COR-L47 (cell line): ENCODE results near the gene FARS2.
"Not testable (repeated sequence)": the region's sequence is repeated elsewhere in the genome, so short reads cannot be mapped to it uniquely, and the experiment has no call there.

ENCODE experiments used
- DNase-seq: peaks from one replicate; lab custom pipeline; 2025; lab: John Stamatoyannopoulos, UW

Gene FARS2

DNA sequence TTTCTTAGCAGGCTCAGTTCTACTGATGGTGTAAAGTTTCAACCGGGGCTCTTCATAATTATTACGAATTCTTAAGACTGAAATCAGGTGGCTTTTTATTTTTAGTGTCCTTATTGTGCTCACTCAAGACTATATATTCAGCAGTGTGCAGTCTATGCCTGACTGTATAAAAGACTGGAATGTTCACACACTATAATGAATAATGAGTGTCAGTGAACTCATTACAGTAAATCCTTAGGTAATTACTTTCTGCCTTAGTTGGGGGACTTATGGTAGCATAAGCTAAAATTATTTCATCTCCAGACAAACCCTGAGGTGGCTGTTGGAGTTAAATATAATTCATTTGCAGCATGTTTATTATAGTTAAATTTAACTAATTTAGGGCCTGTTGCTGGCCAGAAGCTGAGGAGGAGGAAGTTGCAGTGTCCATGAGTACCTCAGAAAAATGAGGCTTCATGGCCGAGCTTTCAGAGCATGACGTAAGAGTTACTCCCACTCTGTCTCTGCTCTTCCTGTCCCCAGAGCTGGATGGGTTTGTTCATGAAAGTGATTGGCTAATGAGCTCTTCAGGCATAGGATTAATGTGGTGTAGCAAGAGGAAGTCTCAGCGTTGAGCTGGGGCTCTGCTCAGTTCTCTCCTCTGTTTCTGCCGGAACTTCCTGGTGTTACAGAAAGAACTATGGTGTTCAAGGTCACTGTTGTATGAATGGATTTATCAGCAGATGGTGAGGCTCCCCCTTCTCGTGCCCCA, 409.7 kb downstream of the FARS2 start:
- DNase-seq: no peak

DNA sequence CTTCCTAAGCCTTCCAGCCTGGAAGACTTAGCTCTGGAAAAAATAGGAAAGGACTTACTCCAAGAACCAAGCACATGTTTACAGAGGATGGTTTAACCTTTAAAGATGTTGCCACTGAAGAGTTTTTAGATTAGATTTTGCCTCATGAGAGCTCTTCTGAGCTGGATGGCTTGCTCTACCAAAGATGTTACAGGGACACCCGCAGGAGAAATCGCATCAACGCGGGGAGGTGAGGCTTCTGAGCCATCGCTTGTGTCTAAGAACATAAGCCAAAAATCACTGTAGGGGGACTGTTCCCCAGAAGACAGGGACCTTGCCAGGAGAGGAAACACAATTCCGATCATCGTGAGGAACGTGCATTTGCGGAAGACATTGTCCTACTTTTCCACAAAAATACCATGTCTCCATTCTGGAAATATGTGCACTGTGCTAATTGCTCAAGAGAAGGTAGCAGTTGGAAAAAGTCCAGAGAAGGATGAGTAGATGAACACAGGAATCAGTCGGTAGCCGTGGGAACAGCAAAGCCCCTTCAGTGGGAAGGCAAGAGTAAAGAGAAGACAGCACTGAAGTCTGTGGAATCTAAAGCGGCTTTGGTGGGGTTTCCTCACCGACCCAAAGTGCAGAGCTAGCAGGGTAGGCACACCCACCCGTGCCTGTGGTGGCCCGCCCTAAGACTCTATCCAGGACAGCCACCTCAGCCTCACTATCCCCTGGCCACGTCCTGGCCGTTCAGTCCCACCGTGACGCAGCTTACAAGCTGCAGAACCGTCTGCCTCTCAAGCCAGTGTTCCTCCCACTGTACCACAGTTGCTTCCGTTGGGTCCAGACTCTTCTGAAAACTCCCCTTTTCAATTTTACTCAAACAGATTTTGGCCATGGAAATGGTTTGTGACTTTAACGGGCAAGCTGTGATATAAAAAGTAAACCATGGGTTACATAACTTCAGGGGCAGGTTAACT, 410.6 kb downstream of the FARS2 start:
- DNase-seq: no peak

DNA sequence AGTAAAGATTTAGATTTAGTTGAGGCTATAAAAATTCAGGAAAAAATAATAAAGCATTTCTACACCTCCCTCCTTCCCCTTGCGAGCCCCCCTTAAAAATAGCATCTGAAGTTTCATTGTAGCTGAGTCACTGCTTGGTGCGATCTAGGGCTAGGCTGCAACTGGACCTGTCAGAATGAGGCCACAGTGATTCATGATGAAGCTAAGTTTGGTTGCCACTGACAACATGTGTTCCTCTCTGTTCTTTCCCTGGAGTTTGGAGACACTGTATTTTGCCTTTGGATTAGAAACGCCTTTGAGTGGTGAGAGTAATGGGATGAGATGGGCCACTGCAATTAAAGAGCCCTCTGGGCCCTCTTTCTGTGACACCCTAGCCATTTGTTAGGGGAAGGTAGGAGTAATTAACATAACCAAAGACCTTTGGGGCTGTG, 411.3 kb downstream of the FARS2 start:
- DNase-seq: no peak

DNA sequence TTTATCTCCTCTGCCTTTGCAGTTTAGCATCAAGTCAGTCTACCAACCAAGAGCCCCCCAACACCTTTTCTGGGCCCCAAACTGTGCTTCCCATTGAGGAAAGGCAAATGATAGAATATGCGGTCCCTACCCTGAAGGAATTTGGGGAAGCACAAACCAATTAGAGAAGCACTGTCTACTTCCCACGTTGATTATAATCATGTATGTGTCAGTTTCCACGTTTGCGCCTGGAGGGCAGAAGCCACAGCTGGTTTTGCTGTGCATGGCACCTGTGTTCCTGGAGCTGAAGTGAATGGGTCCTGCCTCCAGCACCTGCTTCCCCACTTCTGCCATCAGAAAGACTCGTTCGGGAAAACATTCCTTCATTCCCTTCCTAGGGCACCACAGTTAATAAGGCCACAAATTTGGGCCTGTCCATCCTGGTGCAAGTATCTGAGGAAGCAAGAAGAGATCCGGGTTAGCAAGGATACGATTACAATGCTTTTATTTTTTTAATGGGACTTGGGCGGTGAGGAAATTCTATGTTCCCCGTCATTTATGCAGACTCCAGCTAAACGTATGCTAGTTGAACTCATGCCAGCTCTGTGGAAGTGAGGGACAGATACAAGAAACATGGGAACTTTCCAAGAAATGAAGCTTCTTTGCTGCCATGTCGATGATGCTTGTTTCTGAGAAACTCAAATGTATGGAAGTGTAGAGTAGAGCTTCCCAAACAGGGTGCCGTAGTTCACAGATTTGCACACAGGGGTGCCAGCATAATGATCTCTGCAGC, 411.9 kb downstream of the FARS2 start:
- DNase-seq: no peak

DNA sequence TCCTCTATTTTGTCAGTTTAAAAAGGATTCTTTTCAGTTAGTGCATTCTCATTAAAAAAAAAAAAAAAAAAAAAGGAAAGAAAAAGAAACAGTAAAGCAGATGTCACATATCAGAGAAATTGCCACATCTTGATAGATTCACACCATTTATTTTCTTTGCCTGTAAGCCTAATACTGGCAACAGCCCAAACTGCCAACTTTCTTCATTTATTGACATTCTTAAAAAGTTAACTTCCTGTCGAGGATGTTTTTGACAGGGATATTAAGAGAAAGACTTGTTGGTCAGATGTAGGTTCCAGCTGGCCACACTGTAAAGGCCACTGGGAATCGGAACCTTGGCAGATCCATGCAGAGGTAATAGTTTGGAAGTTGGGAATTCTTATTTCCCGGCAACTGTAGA, 412.8 kb downstream of the FARS2 start:
- DNase-seq: no peak

DNA sequence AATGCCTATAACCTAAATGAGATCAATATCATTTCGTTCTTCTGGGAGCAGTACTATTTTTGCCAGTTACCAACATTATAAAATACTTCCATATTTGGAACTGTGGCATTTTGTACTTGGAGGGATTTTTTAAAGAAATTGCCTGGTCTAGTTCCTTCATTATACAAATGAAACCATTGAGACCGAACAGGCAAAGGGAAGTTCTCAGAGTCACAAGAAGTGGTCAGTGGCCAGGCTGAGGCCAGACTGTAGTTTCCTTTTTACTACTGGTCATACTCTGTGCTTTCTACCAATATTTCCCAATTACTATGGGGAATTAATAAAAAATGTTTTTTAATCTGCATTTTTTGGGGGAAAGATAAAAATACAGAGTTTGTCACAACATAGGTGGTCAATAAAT, 413.4 kb downstream of the FARS2 start:
- no peak for DNase-seq

DNA sequence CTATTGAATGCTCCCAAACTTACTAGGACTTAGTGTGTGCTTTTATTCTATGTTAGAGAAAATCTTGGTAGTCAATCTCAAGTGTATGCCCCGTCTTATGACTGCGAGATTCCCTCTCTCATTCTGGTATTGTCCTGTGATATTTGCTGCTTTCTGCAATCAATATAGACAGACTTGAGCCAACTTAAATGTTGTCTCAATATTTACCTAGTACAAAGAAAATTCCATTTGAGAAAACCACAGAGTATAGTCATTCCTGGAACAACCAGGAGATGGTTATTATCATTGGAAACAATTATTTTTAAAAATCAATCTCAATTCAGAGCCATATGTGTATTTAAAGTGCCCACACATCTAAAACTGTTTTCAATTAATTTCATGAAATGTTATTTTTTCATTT, 415.4 kb downstream of the FARS2 start:
- no peak for DNase-seq

DNA sequence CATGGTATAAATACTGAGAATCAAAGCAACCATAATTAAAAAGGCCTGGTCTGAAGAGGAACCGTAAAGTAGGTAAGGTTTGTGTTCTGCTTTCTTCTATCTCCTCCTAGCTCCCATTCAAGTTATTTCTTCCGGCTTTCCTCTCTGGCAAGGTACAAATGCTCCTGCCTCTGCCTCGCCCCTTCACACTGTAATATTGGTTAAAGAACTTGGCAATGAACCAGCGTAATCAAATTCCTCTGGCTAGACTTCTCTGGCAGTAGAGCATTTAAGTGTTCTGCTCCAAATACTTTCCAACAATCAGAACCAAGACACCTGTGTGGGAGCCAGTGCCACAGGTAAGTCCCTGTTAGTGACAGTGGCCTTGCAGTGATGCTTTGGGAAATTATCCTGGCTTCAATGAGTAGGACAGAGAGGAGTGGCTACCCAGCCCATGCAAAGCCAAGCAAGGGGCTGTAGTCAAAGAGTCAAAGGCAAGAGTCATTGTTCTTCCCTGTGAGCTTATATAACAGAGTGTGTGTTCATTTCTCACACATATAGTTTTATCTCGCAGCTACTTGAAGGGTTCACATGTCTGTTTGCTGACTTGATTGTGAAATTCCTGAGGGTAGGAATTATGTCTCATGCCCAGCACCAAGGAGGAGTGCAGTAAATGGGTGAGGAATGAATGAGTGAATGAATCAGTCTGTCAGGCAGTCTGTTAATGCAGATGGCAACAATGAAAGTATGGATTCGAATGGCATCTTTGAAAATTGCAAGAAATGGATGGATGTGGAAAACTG, 416.1 kb downstream of the FARS2 start:
- DNase-seq: no peak

DNA sequence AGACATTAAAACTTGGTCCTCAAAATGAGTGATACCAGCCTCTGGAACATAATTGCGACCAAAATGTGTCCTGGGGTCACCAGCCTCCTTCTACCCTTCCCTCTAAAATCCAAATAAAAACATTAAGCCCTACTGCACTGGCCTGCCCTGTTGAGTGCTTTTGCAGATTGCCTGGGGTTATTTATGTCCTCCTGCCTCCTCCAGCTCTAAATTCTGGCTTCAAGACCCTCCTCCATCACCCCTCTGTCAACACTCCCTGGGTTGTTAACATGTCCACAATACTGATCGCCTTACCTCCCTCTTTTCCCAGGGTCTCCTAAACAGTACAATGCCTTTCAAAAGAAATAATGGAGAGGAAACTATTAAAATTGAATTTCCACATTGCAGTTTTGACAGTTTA, 418.0 kb downstream of the FARS2 start:
- no peak for DNase-seq

DNA sequence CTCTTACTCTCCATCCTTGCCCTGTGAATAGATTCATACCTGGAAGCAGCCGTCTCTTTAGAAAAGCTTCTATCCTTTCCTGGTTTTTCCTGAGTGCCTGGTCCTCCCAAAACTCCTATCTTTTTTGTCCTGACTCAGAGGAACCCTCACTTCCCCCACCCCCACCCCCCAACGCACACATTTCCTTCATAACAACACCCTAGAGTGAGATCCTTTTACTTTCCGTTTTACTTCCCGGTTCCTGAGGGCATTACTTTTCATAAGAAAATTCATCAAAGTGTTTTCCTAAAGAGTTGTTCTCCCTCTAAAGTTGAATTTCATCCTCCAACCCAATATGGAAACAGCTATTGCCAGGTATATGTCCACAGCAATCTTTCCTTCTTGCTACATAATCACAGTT, 418.4 kb downstream of the FARS2 start:
- DNase-seq: no peak

DNA sequence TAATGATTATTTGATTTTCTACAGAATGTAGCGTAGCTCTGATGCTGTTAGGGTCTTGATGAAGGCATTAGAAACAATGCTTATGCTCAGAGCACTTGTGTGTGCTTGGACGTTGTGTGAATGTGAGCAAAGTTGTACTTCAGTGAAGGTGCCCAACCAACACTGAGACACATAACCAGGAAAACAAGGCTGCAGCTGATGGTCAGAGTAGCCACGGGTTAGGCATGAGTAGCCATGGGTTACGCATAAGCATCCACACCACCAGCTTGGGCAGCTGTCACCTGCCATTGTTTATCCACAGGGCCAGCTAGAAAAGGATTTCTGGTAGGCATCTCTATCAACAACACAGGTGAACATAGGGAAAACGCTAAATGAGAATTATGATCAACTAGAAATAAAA, 418.8 kb downstream of the FARS2 start:
- DNase-seq: no peak

DNA sequence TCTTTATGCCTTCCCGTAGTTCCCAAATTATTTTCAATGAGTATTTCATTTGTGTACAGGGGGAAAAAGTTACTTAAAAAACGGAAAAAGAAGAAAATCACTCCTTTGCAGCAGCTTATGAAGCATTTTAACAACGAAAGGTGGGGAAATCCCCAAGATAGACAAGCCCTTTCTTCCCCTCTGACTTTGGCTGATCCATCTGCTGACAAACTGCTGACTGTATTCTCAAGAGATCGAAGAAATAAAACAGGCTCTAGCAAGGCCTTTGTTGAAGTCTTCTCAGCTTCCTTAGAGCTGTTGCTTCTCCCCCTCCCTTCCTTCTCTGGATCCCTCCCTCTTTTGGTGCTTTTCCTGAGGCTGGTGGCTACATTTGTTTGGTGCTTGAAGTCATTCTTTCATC, 420.2 kb downstream of the FARS2 start:
- no peak for DNase-seq

DNA sequence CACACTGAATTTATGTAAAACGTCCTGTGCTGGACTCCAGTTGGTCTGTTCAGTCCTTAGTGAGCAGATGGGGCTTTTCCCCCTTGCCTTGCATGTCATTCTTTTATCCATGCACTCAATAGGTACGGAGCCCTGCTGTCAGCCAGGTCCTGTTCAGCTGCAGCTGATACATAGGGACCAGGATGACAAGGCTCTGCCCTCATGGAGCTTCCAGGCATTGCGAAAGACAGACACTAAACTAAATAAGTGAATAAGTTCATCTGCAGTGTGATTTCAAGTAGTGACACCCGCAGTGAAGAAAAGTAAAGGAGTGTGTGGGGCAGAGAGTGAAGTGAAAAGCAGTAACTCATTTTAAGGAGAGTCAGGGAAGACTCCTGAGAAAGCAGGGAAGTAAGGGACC, 421.2 kb downstream of the FARS2 start:
- DNase-seq: no peak

DNA sequence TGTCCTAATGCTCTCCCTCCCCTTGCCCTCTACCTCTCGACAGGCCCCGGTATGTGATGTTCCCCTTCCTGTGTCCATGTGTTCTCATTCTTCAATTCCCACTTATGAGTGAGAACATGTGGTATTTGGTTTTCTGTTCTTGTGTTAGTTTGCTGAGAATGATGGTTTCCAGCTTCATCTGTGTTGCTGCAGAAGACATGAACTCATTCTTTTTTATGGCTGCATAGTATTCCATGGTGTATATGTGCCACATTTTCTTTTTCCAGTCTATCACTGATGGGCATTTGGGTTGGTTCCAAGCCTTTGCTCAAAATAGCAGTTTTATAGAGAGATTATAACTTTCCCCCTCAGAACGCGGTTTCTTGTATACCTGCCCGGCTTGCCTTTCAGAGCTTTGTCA, 422.4 kb downstream of the FARS2 start:
- not testable (repeated sequence) for DNase-seq

DNA sequence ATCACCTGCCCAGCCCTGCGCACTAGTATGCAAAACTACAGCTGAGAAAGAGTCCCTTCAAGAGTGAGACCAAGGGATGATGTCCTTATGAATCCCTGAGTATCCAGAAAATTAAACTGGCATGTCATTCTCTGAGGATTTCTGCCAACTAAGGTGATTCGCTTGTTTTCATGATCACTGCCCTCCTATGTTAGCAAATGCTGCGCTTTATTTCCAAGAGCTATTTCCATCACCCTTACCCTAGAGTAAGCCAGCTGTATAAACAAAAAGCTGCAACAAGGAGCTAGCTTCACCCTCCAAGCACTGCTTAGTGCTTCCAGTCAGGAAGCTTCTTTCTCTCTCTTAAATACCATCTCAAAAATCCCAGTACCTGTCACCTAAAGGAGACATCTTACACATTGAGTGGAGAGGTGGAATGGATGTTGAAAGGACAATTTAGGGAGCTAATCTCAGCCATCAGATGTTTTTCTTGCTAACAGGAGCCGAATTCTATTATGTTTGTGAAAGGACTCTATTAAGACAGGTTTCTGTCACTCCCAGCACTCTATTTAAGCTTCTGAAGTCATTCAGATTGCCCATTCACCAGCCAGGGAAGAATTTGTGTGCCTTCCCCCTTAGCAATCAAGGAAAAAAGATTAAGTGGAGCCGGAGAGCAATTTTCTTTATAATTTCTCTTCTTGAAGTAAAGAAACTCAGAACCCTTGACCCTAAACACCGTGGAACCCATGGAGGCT, 423.2 kb downstream of the FARS2 start:
- DNase-seq: no peak

DNA sequence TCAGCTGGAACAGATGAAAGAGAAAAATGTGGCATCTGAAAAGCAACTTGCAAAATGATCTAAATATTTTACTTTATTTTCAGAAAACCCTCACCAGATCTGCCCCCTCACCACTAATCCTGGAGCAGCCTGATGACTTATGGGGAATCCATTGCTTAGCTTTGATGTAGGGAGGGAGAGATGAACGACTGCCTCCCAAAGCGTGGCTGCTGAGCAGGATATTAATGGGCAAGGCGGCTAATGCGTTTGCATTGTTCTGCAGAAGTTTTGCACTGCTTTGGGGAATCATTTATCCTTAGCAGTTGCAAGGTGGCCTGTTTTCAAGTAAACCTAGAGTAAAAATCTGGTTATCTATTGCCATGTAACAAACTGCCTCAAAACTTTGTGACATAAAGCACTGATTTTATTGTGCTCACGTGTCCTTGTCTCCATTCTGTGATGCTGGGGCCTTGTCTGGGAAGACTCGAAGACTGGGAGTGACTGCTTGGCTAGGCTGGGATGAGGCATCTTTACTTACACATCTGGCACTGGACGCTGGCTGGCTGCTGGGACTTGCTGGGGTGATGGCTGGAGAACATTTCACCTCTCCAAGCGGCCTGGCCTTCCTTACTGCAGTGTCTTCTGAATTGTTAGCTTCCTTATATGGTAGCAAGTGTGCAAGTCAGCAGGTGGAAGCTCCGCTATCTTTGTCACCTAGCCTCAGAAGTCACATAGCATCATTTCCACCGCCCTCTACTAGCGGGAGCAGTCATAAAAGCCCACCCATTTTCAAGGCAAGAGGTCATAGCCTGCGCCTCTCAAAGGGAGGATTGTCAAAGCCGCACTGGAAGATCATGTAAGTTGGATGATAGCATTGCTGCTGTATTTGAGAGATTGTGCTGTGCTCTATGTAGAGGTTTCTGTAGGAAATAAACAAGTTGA, 432.2 kb downstream of the FARS2 start:
- no peak for DNase-seq

DNA sequence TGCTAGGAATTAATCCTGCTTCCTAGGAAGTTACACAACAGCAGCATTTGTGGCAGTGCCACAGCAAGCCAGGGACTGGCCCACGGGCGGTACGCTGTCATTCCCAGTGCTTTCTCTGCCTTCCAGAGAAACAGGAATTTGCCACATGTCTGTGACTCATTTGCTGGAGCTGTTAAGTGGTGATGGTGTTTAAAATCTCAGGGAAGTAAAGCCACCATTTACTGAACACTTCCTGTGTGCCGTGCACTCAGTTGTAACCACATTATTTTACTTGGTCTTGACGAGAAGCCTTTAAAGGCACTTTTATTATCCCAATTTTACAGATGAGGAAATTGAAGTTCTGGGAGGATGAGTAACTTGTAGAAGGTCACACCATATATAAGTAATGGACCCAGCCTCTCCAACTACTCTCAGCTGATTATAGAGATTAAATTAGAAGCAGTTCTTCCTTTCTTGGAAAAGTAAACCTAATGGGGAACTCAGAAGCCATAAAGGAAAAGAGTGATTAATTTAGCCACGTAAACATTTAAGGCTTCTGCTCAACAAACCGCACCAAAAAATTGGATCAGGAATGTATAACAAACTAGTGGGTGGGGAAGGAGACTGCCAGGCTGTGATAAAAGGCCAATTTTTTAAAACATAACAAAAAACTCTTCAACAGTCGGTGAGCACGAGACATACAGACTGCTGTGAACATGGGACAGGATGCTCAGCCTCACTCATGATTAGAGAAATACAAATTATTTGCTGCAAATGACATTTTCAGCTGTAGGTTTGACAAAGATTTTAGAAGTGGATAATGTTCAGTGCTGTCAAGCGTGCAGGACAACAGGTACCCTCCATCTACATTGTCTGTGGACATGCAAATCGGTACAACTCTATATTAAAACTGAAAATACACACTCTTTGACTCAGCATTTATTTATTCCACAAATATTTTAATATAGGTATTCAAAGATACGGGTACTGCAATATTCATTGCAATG, 434.2 kb downstream of the FARS2 start:
- no peak for DNase-seq

DNA sequence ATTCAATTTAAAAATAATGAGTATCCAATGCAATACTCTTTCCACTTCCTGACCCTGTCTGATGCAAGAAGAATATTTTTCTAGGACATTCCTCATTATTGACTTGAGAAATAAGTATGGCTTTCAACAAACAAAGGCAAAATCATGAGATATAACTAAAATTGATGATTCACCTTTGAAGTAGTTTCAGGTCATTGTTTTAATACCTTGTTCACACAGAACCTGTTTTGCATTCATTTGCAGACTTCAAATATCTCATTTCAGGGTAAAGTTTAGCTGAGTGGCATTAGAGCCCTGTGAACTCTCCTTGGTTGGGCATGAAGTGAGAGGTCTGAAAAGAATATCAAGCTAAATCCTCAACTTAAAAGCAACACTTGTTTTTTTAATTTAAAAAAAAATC, 436.2 kb downstream of the FARS2 start:
- no peak for DNase-seq

DNA sequence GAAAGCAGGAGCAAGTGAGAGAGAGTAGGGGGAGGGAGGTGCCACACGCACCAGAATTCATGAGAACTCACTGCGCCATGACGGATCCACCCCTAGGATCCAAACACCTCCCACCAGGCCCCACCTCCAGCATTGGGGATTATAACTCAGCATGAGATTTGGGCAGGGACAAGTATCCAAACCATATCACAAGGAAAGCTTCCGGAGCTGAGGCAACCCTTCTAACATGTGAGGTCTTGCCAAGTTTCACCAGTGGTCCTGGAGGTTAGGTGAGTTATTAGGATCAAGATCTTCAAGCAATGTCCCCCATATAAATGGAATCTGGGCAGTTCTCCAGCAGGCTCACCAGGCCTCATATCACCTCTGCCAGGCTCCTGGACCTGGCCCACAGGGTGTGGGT, 437.0 kb downstream of the FARS2 start:
- DNase-seq: no peak
